Kidney epithelial cell (primary cell): ENCODE data around the gene NRG3. TPM values are rescaled to one million over a fixed set of nuclear protein-coding genes. Genes with fewer than 3 reads are reported as not detected.

Source experiments
- DNase-seq: peaks from one replicate; pipeline ENCODE4 v3.0.0-alpha.2; 2010; ENCODE audit warnings: low read depth
- H3K27me3 ChIP-seq: 2 replicates; pipeline ENCODE4 v1.6.0; 2011; ENCODE audit warnings: low read length; ENCODE audit not compliant: control insufficient read depth, insufficient read depth
- H3K36me3 ChIP-seq: 2 replicates; pipeline ENCODE4 v1.5.1; 2011; ENCODE audit warnings: low read length; ENCODE audit not compliant: control insufficient read depth, insufficient read depth
- H3K4me3 ChIP-seq: 2 replicates; pipeline ENCODE4 v1.5.1; 2011; ENCODE audit warnings: low read depth, mild to moderate bottlenecking, control low read depth, low read length
- CTCF ChIP-seq: IDR thresholded peaks from 2 replicates; pipeline ENCODE4 v1.5.1; 2011; ENCODE audit warnings: mild to moderate bottlenecking, moderate library complexity, low read length, control low read depth, inconsistent platforms; ENCODE audit not compliant: insufficient read depth, poor library complexity, severe bottlenecking
- total RNA-seq: library from RNA; depleted of rRNA; stranded (reverse); fragments of >200 nt; gene quantifications from 2 replicates; pipeline ENCODE4 v1.2.3, GENCODE V29; 2015

NRG3 gene
- total RNA-seq, 1 donor from 2014 or later: 10.2 TPM

GRCh38 chr10:81885491-81885890 lies 10.5 kb downstream of the NRG3 start:
- Histone ChIP-seq H3K4me3 (no peak overlapping the region), H3K27me3 (no peaks in the 10 kb centered on the region), H3K36me3 (no peaks in the 10 kb centered on the region)
- no peak for DNase-seq
- TF ChIP-seq CTCF: no peak

- TF ChIP-seq CTCF: no peak
- H3K4me3 ChIP-seq: no peak overlapping the region
- no peaks in the 10 kb centered on the region for H3K27me3 ChIP-seq
- DNase-seq: no peak
- H3K36me3 ChIP-seq: no peaks in the 10 kb centered on the region
Measured at GRCh38 chr10:81886939-81887338, 11.9 kb downstream of the NRG3 start.

GRCh38 chr10:81889181-81889769 lies 14.3 kb downstream of the NRG3 start:
- H3K27me3 ChIP-seq: no peaks in the 10 kb centered on the region
- no peak for TF ChIP-seq CTCF
- no peak for DNase-seq
- H3K36me3 ChIP-seq: no peaks in the 10 kb centered on the region
- no peak overlapping the region for H3K4me3 ChIP-seq

GRCh38 chr10:81894616-81895015 lies 19.6 kb downstream of the NRG3 start:
- DNase-seq: no peak

GRCh38 chr10:81898518-81898917 lies 23.5 kb downstream of the NRG3 start:
- Histone ChIP-seq H3K27me3 (no peaks in the 10 kb centered on the region), H3K4me3 (no peak overlapping the region), H3K36me3 (no peaks in the 10 kb centered on the region)
- TF ChIP-seq CTCF: no peak
- no peak for DNase-seq

More at GRCh38 chr10:81894616-81895015, 19.6 kb downstream of the NRG3 start:
- Histone ChIP-seq H3K27me3 (no peaks in the 10 kb centered on the region), H3K4me3 (no peak overlapping the region), H3K36me3 (no peaks in the 10 kb centered on the region)
- TF ChIP-seq CTCF: no peak

- Histone ChIP-seq H3K27me3 (no peaks in the 10 kb centered on the region), H3K4me3 (no peak overlapping the region), H3K36me3 (no peaks in the 10 kb centered on the region)
- TF ChIP-seq CTCF: no peak
- no peak for DNase-seq
Measured at GRCh38 chr10:81900989-81901388, 26.0 kb downstream of the NRG3 start.
